Spleen (tissue), 11 donors: ENCODE data around the gene ASTL. TPM values are rescaled to one million over a fixed set of nuclear protein-coding genes. Genes with fewer than 3 reads are reported as not detected.
A peak's percentile ranks its signal among the peaks of the same experiment; 100 is the strongest.

Experiments used
- DNase-seq: peaks from one replicate; pipeline ENCODE4 v3.0.0-alpha.2; 2020
- H3K27ac ChIP-seq, 8 donors: fragments of 200-600 bp; sonication (generic) in 7 of 8; 1 replicate in 4 of 8; 2 replicates in 4 of 8; pipeline versions ENCODE4 v1.5.0 to v1.8.0; 2016 to 2021; ENCODE audit warnings: inconsistent platforms in 4 of 8, mild to moderate bottlenecking in 4 of 8, moderate library complexity in 1 of 8
- H3K27me3 ChIP-seq, 7 donors: fragments of 200-600 bp; sonication (generic) in 6 of 7; replicated peaks in 1 of 7; 1 replicate in 4 of 7; 2 replicates in 3 of 7; pipeline versions ENCODE4 v1.5.0 to v1.8.0; 2016 to 2021; ENCODE audit warnings: inconsistent platforms in 3 of 7, mild to moderate bottlenecking in 1 of 7
- H3K36me3 ChIP-seq, 6 donors: fragments of 200-600 bp; sonication (generic) in 5 of 6; 1 replicate in 4 of 6; 2 replicates in 2 of 6; pipeline versions ENCODE4 v1.5.0 to v1.8.0; 2016 to 2021; ENCODE audit warnings: inconsistent platforms in 2 of 6
- H3K4me1 ChIP-seq, 6 donors: fragments of 200-600 bp; sonication (generic) in 5 of 6; 1 replicate in 3 of 6; 2 replicates in 3 of 6; pipeline versions ENCODE4 v1.5.0 to v1.8.0; 2016 to 2021; ENCODE audit warnings: inconsistent platforms in 3 of 6
- H3K4me3 ChIP-seq, 8 donors: fragments of 200-600 bp; sonication (generic) in 7 of 8; 1 replicate in 4 of 8; 2 replicates in 4 of 8; pipeline versions ENCODE4 v1.5.0 to v1.8.0; 2016 to 2021; ENCODE audit warnings: inconsistent platforms in 4 of 8, mild to moderate bottlenecking in 4 of 8, moderate library complexity in 2 of 8
- H3K9me3 ChIP-seq, 8 donors: fragments of 200-600 bp; sonication (generic) in 7 of 8; 1 replicate in 4 of 8; 2 replicates in 4 of 8; pipeline versions ENCODE4 v1.5.0 to v1.8.0; 2016 to 2021; ENCODE audit warnings: inconsistent platforms in 4 of 8
- CTCF ChIP-seq, 11 experiments: fragments of 200-600 bp in 7 of 11; fragments of 450-650 bp in 4 of 11; sonication (generic) in 4 of 11; IDR thresholded peaks in 8 of 11; conservative IDR thresholded peaks in 3 of 11; 1 replicate in 7 of 11; 2 replicates in 4 of 11; pipeline versions ENCODE4 v1.4.0 to v1.8.0; 2016 to 2021; ENCODE audit warnings: antibody characterized with exemption in 11 of 11, inconsistent platforms in 4 of 11, mild to moderate bottlenecking in 1 of 11
- POLR2A ChIP-seq, 3 donors: fragments of 450-650 bp; IDR thresholded peaks; one replicate each; pipeline ENCODE4 v1.5.1; 2017; ENCODE audit warnings: antibody characterized with exemption in 3 of 3, mild to moderate bottlenecking in 1 of 3
- POLR2AphosphoS5 ChIP-seq, 3 donors: sonication (generic); formaldehyde crosslinking; IDR thresholded peaks; one replicate each; pipeline ENCODE4 v1.5.1; 2017; ENCODE audit warnings: antibody characterized with exemption in 3 of 3
- WGBS, 5 donors: extraction: QIAGEN DNeasy Blood & Tissue Kit in 3 of 5; methylation state at CpG; one replicate each; pipeline versions ENCODE4 v1.1.5 to v1.1.7; 2013 to 2018; 5-methylcytosine and 5-hydroxymethylcytosine counted together
- intact Hi-C: fragments of 100-400 bp; cut with DNase I; formaldehyde crosslinking; loops from one replicate; pipeline ENCODE4 v1.15.0; 2023; ENCODE audit warnings: low total_unique reads
- polyA plus RNA-seq, 3 donors: library from polyadenylated mRNA; stranded (reverse); fragments of 200-250 nt; gene quantifications; one replicate each; pipeline ENCODE4 v1.2.1, GENCODE V29; 2013
- total RNA-seq, 7 donors: library from RNA; depleted of rRNA in 3 of 7; stranded (reverse); fragments of >200 nt in 3 of 7; fragmentation: NEBNext Ultra II Directional in 4 of 7; extraction: Animal tissue kit (Norgen Biotek cat#: 25700) in 4 of 7; gene quantifications; one replicate each; pipeline versions ENCODE4 v1.1.0 to v1.2.1, GENCODE V29; 2016 to 2021
- donor health status: healthy with polysubstance abuse.
- donor health status: DM: no; HTN: no; CAD: no; lungs with moderate emphysema.
- donor health status: DM: no; HTN: no; CAD: no.
- donor health status: Bipolar disorder and iron deficiency.
- donor health status: healthy.
- donor health status: DM: no; HTN: no; CAD: no.
- donor health status: DM: yes; HTN: yes; CAD: no.

ASTL gene
- total and polyA plus RNA-seq, 10 donors: 0.24 to 2.2 (median 0.52) TPM; not detected in 1

DNA sequence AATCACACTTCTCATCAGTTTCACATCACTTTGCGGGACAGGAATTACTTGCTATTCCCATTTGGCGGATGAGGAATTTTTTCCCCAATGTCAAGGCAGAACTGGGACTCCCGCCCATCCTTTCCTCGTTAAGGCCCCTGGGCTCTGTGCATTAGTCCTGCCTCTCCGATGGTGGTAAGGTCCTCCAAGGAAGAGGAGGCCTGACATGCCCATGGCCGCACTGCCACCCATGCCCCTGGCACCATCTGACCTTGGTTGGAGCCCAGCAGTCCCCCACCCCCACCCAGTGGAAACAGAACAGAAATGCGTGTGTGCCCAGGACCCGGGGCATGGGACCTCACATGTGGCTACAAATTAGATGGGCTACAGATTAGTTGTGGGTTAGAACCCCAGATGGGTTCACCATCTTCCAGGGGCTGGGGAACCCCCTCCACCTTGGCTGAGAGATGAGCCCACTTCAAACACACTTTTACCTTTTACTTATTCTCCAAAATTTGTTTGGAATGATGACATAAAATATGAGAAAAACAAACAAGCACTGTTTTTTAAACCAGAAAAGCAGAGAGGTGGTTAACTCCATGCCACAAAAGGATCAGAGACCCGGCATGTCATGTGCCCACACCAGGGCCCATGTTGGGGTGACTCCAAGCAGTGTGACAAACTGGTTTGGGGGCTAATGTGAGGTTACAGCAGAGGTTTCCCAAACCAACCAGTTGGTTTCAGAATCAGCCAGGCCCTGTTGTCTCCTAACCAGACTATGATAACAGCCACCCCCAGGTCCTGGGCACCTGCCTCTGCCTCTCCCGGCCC is 17.9 kb upstream of the ASTL start:
- peak; percentile 65 for DNase-seq
- WGBS, 5 donors: 68 to 79% (median 74%) methylated on average over 10 of the region's 10 CpGs
- Histone ChIP-seq H3K4me3 (no peak overlapping the region), H3K27me3 (no peaks in the 10 kb centered on the region), H3K36me3 (no peaks in the 10 kb centered on the region), H3K27ac (peak overlapping the region in 4 of 8 donors; percentile 65 to 93 (median 76)), H3K9me3 (peaks cover 0 to 8% (median 0%) of the 10 kb centered on the region in 8 donors), H3K4me1 (peaks cover 23 to 74% (median 49%) of the 10 kb centered on the region in 6 donors)
- intact Hi-C loops: no loop called here
- TF ChIP-seq CTCF (IDR thresholded peaks at IDR 0.05 in 8 of 11, conservative IDR thresholded peaks at IDR 0.05 in 3 of 11): no peak
- TF ChIP-seq POLR2AphosphoS5 (IDR thresholded peaks at IDR 0.05): no peak
- no peak for TF ChIP-seq POLR2A (IDR thresholded peaks at IDR 0.05)

- peak; percentile 67 for DNase-seq
- Histone ChIP-seq H3K9me3 (no peaks in the 10 kb centered on the region), H3K4me1 (peaks cover 23 to 71% (median 47%) of the 10 kb centered on the region in 6 donors), H3K36me3 (no peaks in the 10 kb centered on the region), H3K4me3 (no peak overlapping the region), H3K27me3 (no peaks in the 10 kb centered on the region), H3K27ac (no peak overlapping the region)
- intact Hi-C loops: no loop called here
- TF ChIP-seq POLR2A (IDR thresholded peaks at IDR 0.05) (no peak), CTCF (IDR thresholded peaks at IDR 0.05 in 8 of 11, conservative IDR thresholded peaks at IDR 0.05 in 3 of 11) (no peak), POLR2AphosphoS5 (IDR thresholded peaks at IDR 0.05) (no peak)
- WGBS, 5 donors: 85 to 90% (median 90%) methylated on average over 11 to 16 of the region's 16 CpGs
These were observed 16.4 kb upstream of the ASTL start for GRCh38 chr2:96154506-96155380.

- H3K4me1 ChIP-seq: peaks cover 20 to 67% (median 43%) of the 10 kb centered on the region in 6 donors
- no peak overlapping the region for H3K27ac ChIP-seq
- 79 to 92% (median 82%) methylated on average over 6 to 7 of the region's 7 CpGs for WGBS, 5 donors
- H3K36me3 ChIP-seq: no peaks in the 10 kb centered on the region
- no peak for TF ChIP-seq POLR2A (IDR thresholded peaks at IDR 0.05)
- no peak for TF ChIP-seq POLR2AphosphoS5 (IDR thresholded peaks at IDR 0.05)
- TF ChIP-seq CTCF (IDR thresholded peaks at IDR 0.05 in 8 of 11, conservative IDR thresholded peaks at IDR 0.05 in 3 of 11): no peak
- H3K27me3 ChIP-seq: no peaks in the 10 kb centered on the region
- no peak overlapping the region for H3K4me3 ChIP-seq
- H3K9me3 ChIP-seq: no peaks in the 10 kb centered on the region
- peak; percentile 75 for DNase-seq
- intact Hi-C loops: no loop called here
These were observed 15.7 kb upstream of the ASTL start for GRCh38 chr2:96153991-96154431.
